GM18511 (cell line): ENCODE results near the gene DNAJC8.

Source experiments
- ATAC-seq: cut with Tn5 transposase; IDR thresholded peaks from one replicate; pipeline ENCODE4 v1.9.1; 2021; ENCODE audit warnings: mild to moderate bottlenecking, moderate library complexity; ENCODE audit not compliant: unreplicated experiment

Gene DNAJC8

GRCh38 chr1:28256197-28256827 lies 23.5 kb upstream of the DNAJC8 start:
- no peak for ATAC-seq

- ATAC-seq, result no peak
Observed at GRCh38 chr1:28249866-28250295, 17.1 kb upstream of the DNAJC8 start.

GRCh38 chr1:28249013-28249865 lies 16.4 kb upstream of the DNAJC8 start:
- no peak for ATAC-seq

- ATAC-seq, result peak; percentile 37
Observed at GRCh38 chr1:28248273-28249012, 15.6 kb upstream of the DNAJC8 start.

- no peak for ATAC-seq
Observed at GRCh38 chr1:28247612-28248272, 14.9 kb upstream of the DNAJC8 start.

- ATAC-seq, result no peak
Observed at GRCh38 chr1:28246427-28246832, 13.6 kb upstream of the DNAJC8 start.

GRCh38 chr1:28244549-28245251 lies 11.9 kb upstream of the DNAJC8 start:
- ATAC-seq, result no peak

GRCh38 chr1:28243685-28244311 lies 11.0 kb upstream of the DNAJC8 start:
- no peak for ATAC-seq

- ATAC-seq, result no peak
Observed at GRCh38 chr1:28241638-28242241, 8.9 kb upstream of the DNAJC8 start.

GRCh38 chr1:28240024-28240423 lies 7.2 kb upstream of the DNAJC8 start:
- ATAC-seq, result no peak

GRCh38 chr1:28239004-28239403 lies 6.2 kb upstream of the DNAJC8 start:
- no peak for ATAC-seq

- ATAC-seq, result no peak
Observed at GRCh38 chr1:28236656-28237322, 4.0 kb upstream of the DNAJC8 start.

GRCh38 chr1:28235755-28236655 lies 3.2 kb upstream of the DNAJC8 start, which contains the start of gene ATP5IF1:
TSS of gene ATP5IF1 (plus strand) at chr1:28236124. CDS start at chr1:28236184, 60 bp downstream.
- ATAC-seq, result peak; percentile 89

GRCh38 chr1:28233264-28233606 lies 406 bp upstream of the DNAJC8 start:
- no peak for ATAC-seq

GRCh38 chr1:28229996-28230395 lies 2.8 kb downstream of the DNAJC8 start:
- no peak for ATAC-seq

- no peak for ATAC-seq
Observed at GRCh38 chr1:28229089-28229488, 3.7 kb downstream of the DNAJC8 start.

- no peak for ATAC-seq
Observed at GRCh38 chr1:28213315-28213714, 19.5 kb downstream of the DNAJC8 start.

GRCh38 chr1:28209700-28210099 lies 23.1 kb downstream of the DNAJC8 start:
- ATAC-seq, result no peak
